Measurements from ENCODE around the gene MDFIC.

GRCh38 chr7:114972567-114972966 is 50.7 kb downstream of the MDFIC start:
- TF ChIP-seq POLR2AphosphoS5 (IDR thresholded peaks at IDR 0.05; ENCODE audit: borderline replicate concordance, low read depth, low read length) = no peak
- TF ChIP-seq EZH2 (IDR thresholded peaks at IDR 0.05) = no peak
- TF ChIP-seq FOXP2 (optimal IDR thresholded peaks at IDR 0.05; ENCODE audit: control extremely low read depth, extremely low read length, insufficient read depth) = no peak

Data from SK-N-MC (cell line).